Memory B cell (primary cell): ENCODE measurements around the gene EHBP1.

ENCODE experiments used
- ATAC-seq: fragments of 150-1000 bp; cut with Tn5 transposase; 2 replicates; pipeline ENCODE4 v1.10.0; 2021; ENCODE audit warnings: low read depth, mild to moderate bottlenecking, moderate library complexity
- DNase-seq, 2 donors: peaks; one replicate each; pipeline ENCODE4 v3.0.0; 2022; ENCODE audit warnings: low spot score in 2 of 2
- H3K27ac Mint-ChIP-seq: one replicate; pipeline ENCODE4 v1.8.0; 2022; ENCODE audit warnings: mild to moderate bottlenecking, moderate library complexity, mixed read lengths
- H3K27me3 Mint-ChIP-seq: one replicate; pipeline ENCODE4 v1.8.0; 2022; ENCODE audit warnings: mixed read lengths
- H3K36me3 Mint-ChIP-seq: one replicate; pipeline ENCODE4 v1.8.0; 2022; ENCODE audit warnings: mild to moderate bottlenecking, mixed read lengths
- H3K4me1 Mint-ChIP-seq: one replicate; pipeline ENCODE4 v1.8.0; 2022; ENCODE audit warnings: mixed read lengths
- H3K4me3 Mint-ChIP-seq: one replicate; pipeline ENCODE4 v1.8.0; 2022; ENCODE audit warnings: mild to moderate bottlenecking, moderate library complexity, mixed read lengths
- H3K9me3 Mint-ChIP-seq: one replicate; pipeline ENCODE4 v1.8.0; 2022; ENCODE audit warnings: mixed read lengths

EHBP1 gene

GRCh38 chr2:62944362-62944761, 238.8 kb downstream of the EHBP1 start:
- Mint-ChIP-seq H3K27ac (no peak overlapping the region), H3K36me3 (peaks cover 11% of the 10 kb centered on the region), H3K27me3 (no peaks in the 10 kb centered on the region), H3K9me3 (no peaks in the 10 kb centered on the region), H3K4me3 (no peak overlapping the region), H3K4me1 (no peaks in the 10 kb centered on the region)
- DNase-seq (no peak), ATAC-seq (no peak)

GRCh38 chr2:62947403-62947802, 241.9 kb downstream of the EHBP1 start:
- Mint-ChIP-seq H3K27ac (no peak overlapping the region), H3K9me3 (no peaks in the 10 kb centered on the region), H3K4me1 (no peaks in the 10 kb centered on the region), H3K36me3 (peaks cover 13% of the 10 kb centered on the region), H3K27me3 (no peaks in the 10 kb centered on the region), H3K4me3 (no peak overlapping the region)
- ATAC-seq (no peak), DNase-seq (no peak)

GRCh38 chr2:62956651-62957050, 251.1 kb downstream of the EHBP1 start:
- DNase-seq (no peak), ATAC-seq (no peak)
- H3K9me3 Mint-ChIP-seq = no peaks in the 10 kb centered on the region
- H3K4me1 Mint-ChIP-seq = no peaks in the 10 kb centered on the region
- H3K36me3 Mint-ChIP-seq = peaks cover 13% of the 10 kb centered on the region
- H3K27me3 Mint-ChIP-seq = no peaks in the 10 kb centered on the region
- H3K27ac Mint-ChIP-seq = no peak overlapping the region
- H3K4me3 Mint-ChIP-seq = no peak overlapping the region

GRCh38 chr2:62958206-62958605, 252.7 kb downstream of the EHBP1 start:
- H3K27ac Mint-ChIP-seq = no peak overlapping the region
- DNase-seq (no peak), ATAC-seq (no peak)
- no peak overlapping the region for H3K4me3 Mint-ChIP-seq
- no peaks in the 10 kb centered on the region for H3K4me1 Mint-ChIP-seq
- H3K36me3 Mint-ChIP-seq = peaks cover 11% of the 10 kb centered on the region
- no peaks in the 10 kb centered on the region for H3K9me3 Mint-ChIP-seq
- H3K27me3 Mint-ChIP-seq = no peaks in the 10 kb centered on the region

- DNase-seq (no peak), ATAC-seq (no peak)
- Mint-ChIP-seq H3K9me3 (no peaks in the 10 kb centered on the region), H3K27ac (no peak overlapping the region), H3K4me1 (no peaks in the 10 kb centered on the region), H3K36me3 (peaks cover 7% of the 10 kb centered on the region), H3K27me3 (no peaks in the 10 kb centered on the region), H3K4me3 (no peak overlapping the region)
Measured at GRCh38 chr2:62964050-62964449, 258.5 kb downstream of the EHBP1 start.

- no peak for ATAC-seq
- Mint-ChIP-seq H3K36me3 (peaks cover 6% of the 10 kb centered on the region), H3K4me1 (no peaks in the 10 kb centered on the region), H3K9me3 (no peaks in the 10 kb centered on the region), H3K27ac (no peak overlapping the region), H3K4me3 (no peak overlapping the region), H3K27me3 (no peaks in the 10 kb centered on the region)
- no peak for DNase-seq
Measured at GRCh38 chr2:62964671-62965070, 259.2 kb downstream of the EHBP1 start.

GRCh38 chr2:62966991-62967390, 261.5 kb downstream of the EHBP1 start:
- DNase-seq (no peak), ATAC-seq (no peak)
- Mint-ChIP-seq H3K9me3 (no peaks in the 10 kb centered on the region), H3K4me1 (no peaks in the 10 kb centered on the region), H3K27me3 (no peaks in the 10 kb centered on the region), H3K27ac (no peak overlapping the region), H3K36me3 (peaks cover 4% of the 10 kb centered on the region), H3K4me3 (no peak overlapping the region)

GRCh38 chr2:62968168-62968567, 262.7 kb downstream of the EHBP1 start:
- Mint-ChIP-seq H3K27me3 (no peaks in the 10 kb centered on the region), H3K4me3 (no peak overlapping the region), H3K4me1 (no peaks in the 10 kb centered on the region), H3K27ac (no peak overlapping the region), H3K9me3 (no peaks in the 10 kb centered on the region), H3K36me3 (peaks cover 6% of the 10 kb centered on the region)
- no peak for DNase-seq
- ATAC-seq = no peak

- Mint-ChIP-seq H3K27ac (no peak overlapping the region), H3K36me3 (peaks cover 6% of the 10 kb centered on the region), H3K9me3 (no peaks in the 10 kb centered on the region), H3K4me1 (no peaks in the 10 kb centered on the region), H3K4me3 (no peak overlapping the region), H3K27me3 (no peaks in the 10 kb centered on the region)
- DNase-seq = no peak
- ATAC-seq = no peak
Measured at GRCh38 chr2:62968668-62969067, 263.2 kb downstream of the EHBP1 start.

- DNase-seq (no peak), ATAC-seq (no peak)
- Mint-ChIP-seq H3K27ac (no peak overlapping the region), H3K4me3 (no peak overlapping the region), H3K36me3 (peaks cover 2% of the 10 kb centered on the region), H3K27me3 (no peaks in the 10 kb centered on the region), H3K4me1 (no peaks in the 10 kb centered on the region), H3K9me3 (no peaks in the 10 kb centered on the region)
Measured at GRCh38 chr2:62971936-62972335, 266.4 kb downstream of the EHBP1 start.

- no peaks in the 10 kb centered on the region for H3K4me1 Mint-ChIP-seq
- peaks cover 2% of the 10 kb centered on the region for H3K36me3 Mint-ChIP-seq
- DNase-seq (no peak), ATAC-seq (no peak)
- H3K4me3 Mint-ChIP-seq = no peak overlapping the region
- H3K27ac Mint-ChIP-seq = no peak overlapping the region
- H3K9me3 Mint-ChIP-seq = no peaks in the 10 kb centered on the region
- H3K27me3 Mint-ChIP-seq = no peaks in the 10 kb centered on the region
Measured at GRCh38 chr2:62972601-62973000, 267.1 kb downstream of the EHBP1 start.

- Mint-ChIP-seq H3K27ac (no peak overlapping the region), H3K4me3 (no peak overlapping the region), H3K9me3 (no peaks in the 10 kb centered on the region), H3K4me1 (no peaks in the 10 kb centered on the region), H3K27me3 (no peaks in the 10 kb centered on the region), H3K36me3 (peaks cover 3% of the 10 kb centered on the region)
- DNase-seq = no peak
- no peak for ATAC-seq
Measured at GRCh38 chr2:62974999-62975398, 269.5 kb downstream of the EHBP1 start.

- H3K36me3 Mint-ChIP-seq = peaks cover 11% of the 10 kb centered on the region
- H3K9me3 Mint-ChIP-seq = no peaks in the 10 kb centered on the region
- ATAC-seq (no peak), DNase-seq (no peak)
- no peak overlapping the region for H3K4me3 Mint-ChIP-seq
- no peaks in the 10 kb centered on the region for H3K4me1 Mint-ChIP-seq
- no peaks in the 10 kb centered on the region for H3K27me3 Mint-ChIP-seq
- H3K27ac Mint-ChIP-seq = no peak overlapping the region
Measured at GRCh38 chr2:62991605-62992004, 286.1 kb downstream of the EHBP1 start.

GRCh38 chr2:62992561-62992960, 287.0 kb downstream of the EHBP1 start:
- Mint-ChIP-seq H3K36me3 (peaks cover 16% of the 10 kb centered on the region), H3K27ac (no peak overlapping the region), H3K27me3 (no peaks in the 10 kb centered on the region), H3K4me1 (no peaks in the 10 kb centered on the region), H3K4me3 (no peak overlapping the region), H3K9me3 (no peaks in the 10 kb centered on the region)
- ATAC-seq (no peak), DNase-seq (no peak)

- Mint-ChIP-seq H3K27ac (no peak overlapping the region), H3K4me1 (no peaks in the 10 kb centered on the region), H3K36me3 (peaks cover 21% of the 10 kb centered on the region), H3K4me3 (no peak overlapping the region), H3K9me3 (no peaks in the 10 kb centered on the region), H3K27me3 (no peaks in the 10 kb centered on the region)
- ATAC-seq (no peak), DNase-seq (no peak)
Measured at GRCh38 chr2:62994206-62994605, 288.7 kb downstream of the EHBP1 start.
